H1 (cell line): ENCODE data around the gene IGSF9. TPM values are rescaled to one million over a fixed set of nuclear protein-coding genes. Genes with fewer than 3 reads are reported as not detected.

Source experiments
- CTCF ChIA-PET: fragments of 300-600 bp; sonication (Branson Sonifier 250); formaldehyde crosslinking; loops from one replicate; lab custom pipeline; 2021; ENCODE audit not compliant: partially characterized antibody; lab: Charles Lee
- POLR2A ChIA-PET: fragments of 300-600 bp; sonication (Branson Sonifier 250); formaldehyde crosslinking; loops from one replicate; lab custom pipeline; 2021; ENCODE audit warnings: inconsistent platforms; ENCODE audit not compliant: partially characterized antibody; lab: Charles Lee
- DNase-seq, 2 experiments: peaks; one replicate each; pipeline versions ENCODE4 v3.0.0 to v3.0.0-alpha.2; 2010 to 2022; ENCODE audit warnings: low spot score in 2 of 2, low read depth in 1 of 2, mixed read lengths in 1 of 2
- FAIRE-seq: peaks from 2 replicates; lab custom pipeline; 2011; peaks lifted over from hg19 to GRCh38; lab: Jason Lieb, UNC
- H2AFZ ChIP-seq: 2 replicates; pipeline ENCODE4 v1.8.1; 2012; ENCODE audit warnings: low read length, inconsistent platforms
- H2AK5ac ChIP-seq: 2 replicates; pipeline ENCODE4 v1.6.1; 2013; ENCODE audit warnings: low read depth, low read length
- H2BK120ac ChIP-seq: replicated peaks from 2 replicates; pipeline ENCODE3; 2013; ENCODE audit warnings: low read depth, low read length, inconsistent platforms
- H2BK12ac ChIP-seq: 2 replicates; pipeline ENCODE4 v1.6.1; 2013; ENCODE audit warnings: low read depth, low read length
- H2BK15ac ChIP-seq: 2 replicates; pipeline ENCODE4 v1.6.1; 2013; ENCODE audit warnings: low read length
- H2BK20ac ChIP-seq: 2 replicates; pipeline ENCODE4 v1.6.1; 2013; ENCODE audit warnings: low read length
- H2BK5ac ChIP-seq: 2 replicates; pipeline ENCODE4 v1.6.1; 2013; ENCODE audit warnings: low read depth, low read length
- H3K14ac ChIP-seq: 2 replicates; pipeline ENCODE4 v1.6.1; 2013; ENCODE audit warnings: inconsistent platforms; ENCODE audit not compliant: insufficient read length
- H3K18ac ChIP-seq: 2 replicates; pipeline ENCODE4 v1.6.1; 2013; ENCODE audit warnings: low read length; ENCODE audit errors: extremely low read depth
- H3K23ac ChIP-seq: 2 replicates; pipeline ENCODE4 v1.6.1; 2013; ENCODE audit warnings: inconsistent platforms; ENCODE audit not compliant: insufficient read length
- H3K23me2 ChIP-seq: 2 replicates; pipeline ENCODE4 v1.6.1; 2013; ENCODE audit warnings: low read depth, low read length
- H3K27ac ChIP-seq: 2 replicates; pipeline ENCODE4 v1.6.1; 2011; ENCODE audit warnings: low read depth, low read length, inconsistent platforms
- H3K27me3 ChIP-seq, 4 experiments: replicated peaks in 1 of 4; 1 replicate in 1 of 4; 2 replicates in 3 of 4; pipeline versions ENCODE4 v1.6.1 to v1.8.1; 2011 to 2013; ENCODE audit warnings: low read length in 3 of 4, mild to moderate bottlenecking in 3 of 4, inconsistent platforms in 2 of 4, mixed read lengths in 2 of 4, moderate library complexity in 1 of 4; ENCODE audit not compliant: control insufficient read depth in 3 of 4, insufficient read depth in 3 of 4; ENCODE audit errors: extremely low read depth in 1 of 4
- H3K36me3 ChIP-seq, 4 experiments: 2 replicates each; pipeline versions ENCODE4 v1.6.1 to v1.8.1; 2011 to 2013; ENCODE audit warnings: mild to moderate bottlenecking in 4 of 4, low read length in 3 of 4, moderate library complexity in 2 of 4, control low read depth in 1 of 4, inconsistent platforms in 1 of 4; ENCODE audit not compliant: insufficient read depth in 4 of 4, control insufficient read depth in 2 of 4
- H3K4ac ChIP-seq: replicated peaks from 2 replicates; pipeline ENCODE3; 2013; ENCODE audit warnings: low read length, low read depth, mixed read lengths, inconsistent platforms; ENCODE audit not compliant: insufficient read length
- H3K4me1 ChIP-seq, 4 experiments: replicated peaks in 1 of 4; 1 replicate in 1 of 4; 2 replicates in 3 of 4; pipeline versions ENCODE4 v1.6.1 to v1.8.1; 2011 to 2013; ENCODE audit warnings: low read length in 3 of 4, inconsistent platforms in 2 of 4, mixed read lengths in 1 of 4; ENCODE audit not compliant: insufficient read depth in 4 of 4, control insufficient read depth in 3 of 4
- H3K4me2 ChIP-seq, 2 experiments: 2 replicates each; pipeline versions ENCODE4 v1.6.1 to v1.8.1; 2011 to 2013; ENCODE audit warnings: low read depth in 2 of 2, low read length in 2 of 2, control low read depth in 1 of 2, inconsistent platforms in 1 of 2, mild to moderate bottlenecking in 1 of 2; ENCODE audit not compliant: insufficient read depth in 1 of 2
- H3K4me3 ChIP-seq, 4 experiments: fragments of 200-600, 300-600 bp in 1 of 4; sonication (generic), shearing (Covaris generic), sonication (Bioruptor Twin) in 1 of 4; 2 replicates each; pipeline versions ENCODE4 v1.5.1 to v1.8.1; 2011 to 2016; ENCODE audit warnings: low read length in 4 of 4, low read depth in 3 of 4, control low read depth in 2 of 4, inconsistent platforms in 2 of 4, mild to moderate bottlenecking in 2 of 4, mixed read lengths in 1 of 4, moderate library complexity in 1 of 4; ENCODE audit not compliant: insufficient read depth in 2 of 4; ENCODE audit errors: extremely low read depth in 1 of 4
- H3K56ac ChIP-seq: replicated peaks from 2 replicates; pipeline ENCODE3; 2013; ENCODE audit warnings: low read depth, mild to moderate bottlenecking, mixed read lengths, low read length, inconsistent platforms; ENCODE audit not compliant: insufficient read length
- H3K79me1 ChIP-seq: 2 replicates; pipeline ENCODE4 v1.6.1; 2013; ENCODE audit warnings: low read depth, low read length, control low read depth
- H3K79me2 ChIP-seq, 2 experiments: 2 replicates each; pipeline versions ENCODE4 v1.6.1 to v1.8.1; 2012 to 2013; ENCODE audit warnings: low read length in 2 of 2, mild to moderate bottlenecking in 2 of 2, inconsistent platforms in 1 of 2; ENCODE audit not compliant: insufficient read depth in 2 of 2, control insufficient read depth in 1 of 2
- H3K9ac ChIP-seq, 4 experiments: replicated peaks in 1 of 4; 1 replicate in 1 of 4; 2 replicates in 3 of 4; pipeline versions ENCODE4 v1.6.1 to v1.8.1; 2011 to 2013; ENCODE audit warnings: low read depth in 3 of 4, low read length in 3 of 4, control low read depth in 2 of 4, mild to moderate bottlenecking in 2 of 4, moderate library complexity in 2 of 4, inconsistent platforms in 1 of 4; ENCODE audit errors: extremely low read depth in 1 of 4
- H3K9me3 ChIP-seq, 2 experiments: 2 replicates each; pipeline versions ENCODE4 v1.6.1 to v1.8.1; 2012 to 2013; ENCODE audit warnings: mild to moderate bottlenecking in 2 of 2, moderate library complexity in 2 of 2, control low read depth in 1 of 2, inconsistent platforms in 1 of 2, low read depth in 1 of 2, low read length in 1 of 2, mixed read lengths in 1 of 2; ENCODE audit not compliant: insufficient read depth in 2 of 2
- H4K20me1 ChIP-seq, 2 experiments: replicated peaks in 1 of 2; 2 replicates each; pipeline versions ENCODE3 to v1.8.1; 2011 to 2013; ENCODE audit warnings: inconsistent platforms in 2 of 2, low read length in 2 of 2, mild to moderate bottlenecking in 1 of 2; ENCODE audit not compliant: insufficient read depth in 2 of 2, control insufficient read depth in 1 of 2
- H4K5ac ChIP-seq: 2 replicates; pipeline ENCODE4 v1.6.1; 2013; ENCODE audit warnings: low read length, low read depth, mixed read lengths, inconsistent platforms; ENCODE audit not compliant: insufficient read length
- H4K8ac ChIP-seq: 2 replicates; pipeline ENCODE4 v1.8.0; 2013; ENCODE audit warnings: mild to moderate bottlenecking, moderate library complexity, low read length, inconsistent platforms; ENCODE audit not compliant: insufficient read depth; ENCODE audit errors: extremely low read depth
- H4K91ac ChIP-seq: replicated peaks from 2 replicates; pipeline ENCODE3; 2013; ENCODE audit warnings: low read length, mixed read lengths, inconsistent platforms; ENCODE audit not compliant: insufficient read length
- EZH2 ChIP-seq: fragments of 200-600 bp; sonication (generic); IDR thresholded peaks from 2 replicates; pipeline ENCODE4 v1.7.1; 2012; ENCODE audit warnings: low read depth, mild to moderate bottlenecking, moderate library complexity, low read length, inconsistent platforms; ENCODE audit not compliant: severe bottlenecking
- KDM1A ChIP-seq: fragments of 200-600, 300-600 bp; sonication (generic); IDR thresholded peaks from 2 replicates; pipeline ENCODE4 v1.7.1; 2016; ENCODE audit warnings: mild to moderate bottlenecking, low read length, borderline replicate concordance
- SUZ12 ChIP-seq: fragments of 200-600 bp; sonication (generic); IDR thresholded peaks from 2 replicates; pipeline ENCODE4 v1.6.1; 2012; ENCODE audit warnings: mild to moderate bottlenecking, inconsistent platforms, low read length, moderate library complexity, mixed read lengths
- YY1 ChIP-seq: IDR thresholded peaks from 2 replicates; pipeline ENCODE4 v1.6.1; 2011; ENCODE audit warnings: low read depth, mild to moderate bottlenecking, low read length
- WGBS, 2 experiments: shearing (Covaris generic) in 1 of 2; methylation state at CpG; one replicate each; pipeline versions ENCODE4 v1.1.6 to v1.1.7; 2013 to 2015; ENCODE audit warnings: low lambda C conversion rate in 2 of 2, mixed read lengths in 2 of 2, inconsistent platforms in 1 of 2, low coverage in 1 of 2, missing lambda C conversion rate in 1 of 2; ENCODE audit not compliant: insufficient replicate concordance in 2 of 2, insufficient coverage in 1 of 2, insufficient read length in 1 of 2; ENCODE audit errors: extremely low coverage in 1 of 2, missing lambda C conversion rate in 1 of 2; 5-methylcytosine and 5-hydroxymethylcytosine counted together
- polyA plus RNA-seq, 7 experiments: library from polyadenylated mRNA; depleted of rRNA in 3 of 7; stranded (reverse) in 5 of 7; unstranded in 2 of 7; fragments of >200 nt in 5 of 7; fragments of 200-250 nt in 2 of 7; gene quantifications; 1 replicate in 5 of 7; 2 replicates in 1 of 7; 4 replicates in 1 of 7; pipeline versions ENCODE4 v1.2.1 to v1.2.3, GENCODE V29; 2011 to 2013; ENCODE audit warnings: missing spikeins in 2 of 7, mixed read lengths in 2 of 7
- total RNA-seq: library from RNA; stranded (reverse); fragmentation: NEBNext Ultra II Directional; extraction: Animal tissue kit (Norgen Biotek cat#: 25700); gene quantifications from 2 replicates; pipeline ENCODE4 v1.2.1, GENCODE V29; 2021

The IGSF9 gene
- total and polyA plus RNA-seq, 2 of the 8 experiments (the other 6 are each of a cell fraction or from before 2014, with no cell fraction given) = 10.9 to 28.1 TPM

- FAIRE-seq (no peak), DNase-seq (no peak)
- Histone ChIP-seq H3K4ac (no peak overlapping the region), H3K23ac (no peak overlapping the region), H2BK15ac (no peak overlapping the region), H3K4me1 (no peaks in the 10 kb centered on the region), H4K5ac (no peak overlapping the region), H4K8ac (no peak overlapping the region), H4K20me1 (no peaks in the 10 kb centered on the region), H3K79me1 (no peaks in the 10 kb centered on the region), H3K4me3 (no peak overlapping the region), H3K9me3 (no peaks in the 10 kb centered on the region), H3K4me2 (no peak overlapping the region), H2BK120ac (no peak overlapping the region), H3K23me2 (no peaks in the 10 kb centered on the region; the same call in 1 of the 2 replicates), H3K27me3 (no peaks in the 10 kb centered on the region; a peak in 1 of 7 replicates), H2AK5ac (no peak overlapping the region), H3K9ac (no peak overlapping the region), H2BK5ac (no peak overlapping the region), H3K36me3 (no peaks in the 10 kb centered on the region), H2BK12ac (no peak overlapping the region), H3K18ac (no peak overlapping the region), H3K14ac (no peak overlapping the region), H4K91ac (no peak overlapping the region), H3K79me2 (no peaks in the 10 kb centered on the region), H3K56ac (no peak overlapping the region), H2BK20ac (no peak overlapping the region), H3K27ac (no peak overlapping the region), H2AFZ (no peak overlapping the region)
- no peak for TF ChIP-seq SUZ12
- TF ChIP-seq EZH2 = no peak
- no peak for TF ChIP-seq YY1
- no peak for TF ChIP-seq KDM1A
- ChIA-PET CTCF (interaction anchor here (1.0 to 20.8 kb wide), 3 partner anchors 8 to 79 kb away, joined by 3 to 645 read pairs (median 62); partner anchors contain the start of gene FCRL6), POLR2A (no interaction called here)
- WGBS, 2 experiments = 89% methylated on average over 2 of the region's 2 CpGs; no CpG with 5 or more reads in 1 of the 2 experiments
These were observed 62.9 kb downstream of the IGSF9 start for GRCh38 chr1:159882527-159882862.
